CD14-positive monocyte (primary cell): ENCODE measurements around the gene RUNX2. TPM values are rescaled to one million over a fixed set of nuclear protein-coding genes. Genes with fewer than 3 reads are reported as not detected.

Experiments
- DNase-seq, 3 donors: peaks; one replicate each; pipeline ENCODE4 v3.0.0-alpha.2; 2011 to 2022
- H2AFZ ChIP-seq: 2 replicates; pipeline ENCODE4 v1.6.0; 2012; ENCODE audit warnings: mild to moderate bottlenecking, low read depth, low read length, inconsistent platforms; ENCODE audit not compliant: insufficient read depth, poor library complexity, severe bottlenecking
- H3K27ac ChIP-seq, 2 donors: 1 replicate in 1 of 2; 2 replicates in 1 of 2; pipeline ENCODE4 v1.5.1; 2012 to 2013; ENCODE audit warnings: low read length in 2 of 2, control low read depth in 1 of 2, inconsistent platforms in 1 of 2, low read depth in 1 of 2, mild to moderate bottlenecking in 1 of 2
- H3K27me3 ChIP-seq, 2 donors: one replicate each; pipeline versions ENCODE4 v1.6.0 to v1.6.1; 2011 to 2013; ENCODE audit warnings: low read length in 2 of 2; ENCODE audit not compliant: control insufficient read depth in 2 of 2, insufficient read depth in 2 of 2
- H3K36me3 ChIP-seq, 2 donors: replicated peaks in 1 of 2; 1 replicate in 1 of 2; 2 replicates in 1 of 2; pipeline versions ENCODE4 v1.5.1 to v1.6.1; 2012 to 2013; ENCODE audit warnings: low read length in 2 of 2, control low read depth in 1 of 2, inconsistent platforms in 1 of 2, mild to moderate bottlenecking in 1 of 2; ENCODE audit not compliant: insufficient read depth in 2 of 2, control insufficient read depth in 1 of 2
- H3K4me1 ChIP-seq, 2 donors: 1 replicate in 1 of 2; 2 replicates in 1 of 2; pipeline versions ENCODE4 v1.5.1 to v1.6.1; 2012 to 2013; ENCODE audit warnings: low read length in 2 of 2, control low read depth in 1 of 2, inconsistent platforms in 1 of 2, mild to moderate bottlenecking in 1 of 2, moderate library complexity in 1 of 2; ENCODE audit not compliant: insufficient read depth in 2 of 2, control insufficient read depth in 1 of 2
- H3K4me2 ChIP-seq: replicated peaks from 2 replicates; pipeline ENCODE3; 2012; ENCODE audit warnings: low read length, moderate library complexity, mild to moderate bottlenecking; ENCODE audit not compliant: poor library complexity, severe bottlenecking; ENCODE audit errors: extremely low read depth
- H3K4me3 ChIP-seq, 3 experiments: fragments of 200-600 bp in 1 of 3; sonication (generic) in 1 of 3; replicated peaks in 1 of 3; 1 replicate in 2 of 3; 2 replicates in 1 of 3; pipeline ENCODE4 v1.5.1; 2011 to 2013; ENCODE audit warnings: low read length in 3 of 3, mild to moderate bottlenecking in 3 of 3, control low read depth in 2 of 3, low read depth in 2 of 3, inconsistent platforms in 1 of 3, moderate library complexity in 1 of 3
- H3K79me2 ChIP-seq: 2 replicates; pipeline ENCODE4 v1.6.0; 2012; ENCODE audit warnings: mild to moderate bottlenecking, control low read depth, inconsistent platforms, low read length, moderate library complexity; ENCODE audit not compliant: insufficient read depth
- H3K9ac ChIP-seq: 2 replicates; pipeline ENCODE4 v1.6.0; 2017; ENCODE audit warnings: low read length, mild to moderate bottlenecking; ENCODE audit not compliant: insufficient read depth, poor library complexity, severe bottlenecking
- H3K9me3 ChIP-seq, 2 donors: replicated peaks in 1 of 2; 1 replicate in 1 of 2; 2 replicates in 1 of 2; pipeline versions ENCODE4 v1.5.1 to v1.6.1; 2012 to 2013; ENCODE audit warnings: low read length in 2 of 2, control low read depth in 1 of 2; ENCODE audit not compliant: control insufficient read depth in 1 of 2, insufficient read depth in 1 of 2
- H4K20me1 ChIP-seq: 2 replicates; pipeline ENCODE4 v1.6.0; 2012; ENCODE audit warnings: mild to moderate bottlenecking, low read length, control low read depth, moderate library complexity; ENCODE audit not compliant: insufficient read depth
- H3K27ac Mint-ChIP-seq, 7 donors: one replicate each; pipeline ENCODE4 v1.8.0; 2020; ENCODE audit warnings: mild to moderate bottlenecking in 7 of 7, mixed read lengths in 7 of 7, moderate library complexity in 6 of 7, inconsistent platforms in 2 of 7
- H3K27me3 Mint-ChIP-seq, 3 donors: one replicate each; pipeline ENCODE4 v1.8.0; 2021 to 2022; ENCODE audit warnings: low read depth in 3 of 3, mild to moderate bottlenecking in 3 of 3, mixed read lengths in 3 of 3, moderate library complexity in 3 of 3, inconsistent platforms in 1 of 3
- H3K36me3 Mint-ChIP-seq, 2 donors: one replicate each; pipeline ENCODE4 v1.8.0; 2020; ENCODE audit warnings: mixed read lengths in 2 of 2, inconsistent platforms in 1 of 2, mild to moderate bottlenecking in 1 of 2
- H3K4me1 Mint-ChIP-seq: one replicate; pipeline ENCODE4 v1.8.0; 2020; ENCODE audit warnings: mild to moderate bottlenecking, mixed read lengths
- H3K4me3 Mint-ChIP-seq, 2 donors: one replicate each; pipeline ENCODE4 v1.8.0; 2020; ENCODE audit warnings: mild to moderate bottlenecking in 2 of 2, mixed read lengths in 2 of 2, moderate library complexity in 1 of 2
- H3K9me3 Mint-ChIP-seq, 7 donors: one replicate each; pipeline ENCODE4 v1.8.0; 2020 to 2022; ENCODE audit warnings: mixed read lengths in 7 of 7, mild to moderate bottlenecking in 6 of 7, moderate library complexity in 6 of 7, inconsistent platforms in 2 of 7
- CTCF ChIP-seq: fragments of 200-600 bp; IDR thresholded peaks from one replicate; pipeline ENCODE4 v1.8.0; 2022; ENCODE audit warnings: antibody characterized with exemption, mild to moderate bottlenecking
- WGBS: methylation state at CpG from one replicate; pipeline ENCODE4 v1.1.5; 2013; ENCODE audit warnings: missing lambda C conversion rate; ENCODE audit not compliant: insufficient coverage; 5-methylcytosine and 5-hydroxymethylcytosine counted together
- intact Hi-C, 2 donors: fragments of 100-400 bp; cut with micrococcal nuclease; formaldehyde crosslinking; loops; one replicate each; pipeline versions ENCODE4 v1.15.0 to v1.15.1; 2023
- polyA plus RNA-seq, 3 donors: library from polyadenylated mRNA; depleted of rRNA in 1 of 3; unstranded in 2 of 3; stranded (reverse) in 1 of 3; fragments of 300-500 nt in 2 of 3; fragments of >200 nt in 1 of 3; fragmentation: Illumina TruSeq in 2 of 3; gene quantifications; 1 replicate in 2 of 3; 2 replicates in 1 of 3; pipeline ENCODE4 v1.2.3, GENCODE V29; 2012 to 2021

Gene RUNX2
- polyA plus RNA-seq, 3 donors: 1.3 to 5.0 (median 2.5) TPM

- no peak overlapping the region for H3K27ac ChIP-seq
- Mint-ChIP-seq H3K36me3 (no peaks in the 10 kb centered on the region), H3K4me3 (no peak overlapping the region), H3K27me3 (peaks cover 0 to 4% (median 2%) of the 10 kb centered on the region in 3 donors), H3K9me3 (peaks cover 0 to 3% (median 0%) of the 10 kb centered on the region in 7 donors), H3K27ac (no peak overlapping the region), H3K4me1 (no peaks in the 10 kb centered on the region)
- WGBS: 100% methylated on average over 3 of the region's 5 CpGs
- H3K4me3 ChIP-seq: no peak overlapping the region
- TF ChIP-seq CTCF: no peak
- DNase-seq: no peak
- no peak overlapping the region for H3K4me2 ChIP-seq
- no peaks in the 10 kb centered on the region for H3K36me3 ChIP-seq
- H3K79me2 ChIP-seq: no peaks in the 10 kb centered on the region
- H2AFZ ChIP-seq: no peak overlapping the region
- H3K9ac ChIP-seq: no peak overlapping the region
- no peaks in the 10 kb centered on the region for H3K9me3 ChIP-seq
- no peaks in the 10 kb centered on the region for H3K4me1 ChIP-seq
- H4K20me1 ChIP-seq: no peaks in the 10 kb centered on the region
- intact Hi-C loops: no loop called here
- H3K27me3 ChIP-seq: no peaks in the 10 kb centered on the region
These were observed 298.2 kb downstream of the RUNX2 start for GRCh38 chr6:45626087-45626891.

DNA sequence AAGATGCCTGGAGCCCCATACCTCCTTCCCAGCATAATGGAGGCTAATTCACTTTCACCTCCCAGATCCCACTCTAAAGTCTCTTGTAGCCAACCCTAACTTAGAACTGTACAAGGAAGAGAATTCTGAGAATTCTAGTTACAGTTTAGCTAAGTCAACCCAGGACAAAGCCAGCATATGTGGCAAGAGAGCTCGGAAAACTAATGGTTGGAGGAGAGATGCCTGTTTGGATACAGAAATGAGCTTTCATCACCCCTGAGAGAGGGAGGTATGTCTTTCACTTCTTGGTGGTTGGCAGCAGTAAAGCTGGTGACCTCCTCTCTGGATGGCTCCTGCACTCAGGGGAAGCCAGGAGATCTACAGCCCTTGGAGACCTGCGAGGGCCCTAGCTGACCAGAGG lies 302.2 kb downstream of the RUNX2 start:
- Mint-ChIP-seq H3K4me1 (peaks cover 6% of the 10 kb centered on the region), H3K27me3 (peaks cover 0 to 4% (median 2%) of the 10 kb centered on the region in 3 donors), H3K9me3 (peaks cover 0 to 3% (median 0%) of the 10 kb centered on the region in 7 donors), H3K4me3 (no peak overlapping the region), H3K27ac (no peak overlapping the region), H3K36me3 (no peaks in the 10 kb centered on the region)
- no peak overlapping the region for H3K27ac ChIP-seq
- no peaks in the 10 kb centered on the region for H3K36me3 ChIP-seq
- H3K79me2 ChIP-seq: no peaks in the 10 kb centered on the region
- no peak for TF ChIP-seq CTCF
- H3K4me3 ChIP-seq: no peak overlapping the region
- no peak overlapping the region for H3K4me2 ChIP-seq
- intact Hi-C loops: no loop called here
- H4K20me1 ChIP-seq: no peaks in the 10 kb centered on the region
- H3K4me1 ChIP-seq: no peaks in the 10 kb centered on the region
- no peaks in the 10 kb centered on the region for H3K9me3 ChIP-seq
- no peak overlapping the region for H3K9ac ChIP-seq
- 33% methylated on average over 1 of the region's 2 CpGs for WGBS
- no peaks in the 10 kb centered on the region for H3K27me3 ChIP-seq
- no peak for DNase-seq
- H2AFZ ChIP-seq: no peak overlapping the region
